NK-92 (cell line): Measurements from ENCODE around the gene CENPP.
"Not testable (repeated sequence)": the region's sequence is repeated elsewhere in the genome, so short reads cannot be mapped to it uniquely, and the experiment has no call there.

Experiments
- DNase-seq: peaks from one replicate; lab custom pipeline; 2025; ENCODE audit not compliant: unreplicated experiment; lab: John Stamatoyannopoulos, UW

Gene CENPP

GRCh38 chr9:92377876-92378275, 52.1 kb downstream of the CENPP start:
- no peak for DNase-seq

- DNase-seq, result no peak
Measured at GRCh38 chr9:92378865-92379560, 53.3 kb downstream of the CENPP start.

GRCh38 chr9:92380603-92381002, 54.9 kb downstream of the CENPP start:
- no peak for DNase-seq

GRCh38 chr9:92381775-92382174, 56.0 kb downstream of the CENPP start:
- DNase-seq, result no peak

- DNase-seq, result no peak
Measured at GRCh38 chr9:92384375-92384774, 58.6 kb downstream of the CENPP start.

- DNase-seq, result no peak
Measured at GRCh38 chr9:92385001-92385400, 59.2 kb downstream of the CENPP start.

GRCh38 chr9:92385477-92385876, 59.7 kb downstream of the CENPP start:
- no peak for DNase-seq

- no peak for DNase-seq
Measured at GRCh38 chr9:92385953-92386352, 60.2 kb downstream of the CENPP start.

GRCh38 chr9:92392690-92393089, 66.9 kb downstream of the CENPP start:
- no peak for DNase-seq

- no peak for DNase-seq
Measured at GRCh38 chr9:92393686-92394085, 67.9 kb downstream of the CENPP start.

- DNase-seq, result no peak
Measured at GRCh38 chr9:92395617-92396016, 69.9 kb downstream of the CENPP start.

- DNase-seq, result no peak
Measured at GRCh38 chr9:92397853-92398252, 72.1 kb downstream of the CENPP start.

GRCh38 chr9:92402360-92402759, 76.6 kb downstream of the CENPP start:
- no peak for DNase-seq

GRCh38 chr9:92402826-92403745, 77.3 kb downstream of the CENPP start:
- DNase-seq, result no peak

- no peak for DNase-seq
Measured at GRCh38 chr9:92404042-92404836, 78.5 kb downstream of the CENPP start, which contains the start of gene OGN. Gene OGN (minus strand): TSS chr9:92404578. CDS start chr9:92403407, 1,171 bp downstream.

- DNase-seq, result no peak
Measured at GRCh38 chr9:92405818-92406217, 80.1 kb downstream of the CENPP start.

- no peak for DNase-seq
Measured at GRCh38 chr9:92406477-92406876, 80.7 kb downstream of the CENPP start.

- DNase-seq, result no peak
Measured at GRCh38 chr9:92407818-92408217, 82.1 kb downstream of the CENPP start.

GRCh38 chr9:92408747-92409478, 83.2 kb downstream of the CENPP start:
- DNase-seq, result no peak

- not testable (repeated sequence) for DNase-seq
Measured at GRCh38 chr9:92411157-92411556, 85.4 kb downstream of the CENPP start.

- DNase-seq, result no peak
Measured at GRCh38 chr9:92414566-92414965, 88.8 kb downstream of the CENPP start.
